ENCODE results near the gene FOXK2. TPM values are rescaled to one million over a fixed set of nuclear protein-coding genes. Genes with fewer than 3 reads are reported as not detected.

FOXK2 gene
- total and polyA plus RNA-seq, 2 donors (not counting 3 experiments of a cell fraction or from before 2014, with no cell fraction given): 33.4 to 79.3 TPM

- dilution Hi-C loops (cut with MboI; ENCODE audit: extremely low pct_ligation_motif_present, low sequenced_read_pairs) (no loop called here), intact Hi-C loops (cut with micrococcal nuclease) (no loop called here)
- no peaks in the 10 kb centered on the region for H3K4me1 ChIP-seq (ENCODE audit: control insufficient read depth, extremely low read depth, insufficient read depth, low read length)
- no peak overlapping the region for H3K27ac ChIP-seq (ENCODE audit: insufficient read depth, low read depth, low read length)
- H2AFZ ChIP-seq (ENCODE audit: low read depth, low read length): no peak overlapping the region
- no peak overlapping the region for H3K4me2 ChIP-seq (ENCODE audit: insufficient read depth, low read length)
- H3K9ac ChIP-seq (replicated peaks; ENCODE audit: extremely low read depth, insufficient read depth, low read length): no peak overlapping the region
- peaks cover 6% of the 10 kb centered on the region for H4K20me1 ChIP-seq (replicated peaks; ENCODE audit: control insufficient read depth, extremely low read depth, insufficient read depth, low read length)
- no peaks in the 10 kb centered on the region for H3K9me3 ChIP-seq (replicated peaks; ENCODE audit: control insufficient read depth, insufficient read depth, low read length)
- H3K36me3 ChIP-seq (ENCODE audit: control insufficient read depth in 2 of 2, extremely low read depth in 1 of 2, insufficient read depth in 2 of 2, low read length in 2 of 2): peaks cover 0 to 4% of the 10 kb centered on the region in 2 experiments
- H3K27me3 ChIP-seq (ENCODE audit: control insufficient read depth in 2 of 2, insufficient read depth in 2 of 2, low read length in 2 of 2): no peaks in the 10 kb centered on the region
- no peaks in the 10 kb centered on the region for H3K9me1 ChIP-seq (replicated peaks; ENCODE audit: control insufficient read depth, extremely low read depth, insufficient read depth, low read length)
- POLR2A ChIA-PET: no interaction called here
- CTCF ChIA-PET: interaction anchor here (1.1 kb wide), 1 partner anchor 9 kb away, joined by 3 read pairs; no protein-coding TSS in a partner anchor
- no TSS peak for BruUV-seq (replicated peaks)
- H3K79me2 ChIP-seq (ENCODE audit: control insufficient read depth, insufficient read depth, low read length): peaks cover 73% of the 10 kb centered on the region
- H3K4me3 ChIP-seq (replicated peaks in 1 of 3; ENCODE audit: insufficient read depth in 1 of 3, low read depth in 1 of 3, low read length in 3 of 3): no peak overlapping the region
- DNase-seq (ENCODE audit: low read depth, low spot score) (no peak), FAIRE-seq (no peak)
- TF ChIP-seq CTCF (IDR thresholded peaks at IDR 0.05; ENCODE audit: extremely low read depth in 1 of 2, insufficient read depth in 1 of 2, low read depth in 1 of 2, low read length in 2 of 2) (no peak), MYC (IDR thresholded peaks at IDR 0.05; ENCODE audit: low read depth, low read length) (no peak), FOS (IDR thresholded peaks at IDR 0.05; ENCODE audit: borderline replicate concordance, insufficient read depth, low read length) (no peak), POLR2AphosphoS5 (IDR thresholded peaks at IDR 0.05; ENCODE audit: insufficient read depth, low read depth, low read length) (no peak), EZH2 (IDR thresholded peaks at IDR 0.05; ENCODE audit: borderline replicate concordance, low read depth, low read length, severe bottlenecking) (no peak), GATA2 (IDR thresholded peaks at IDR 0.05; ENCODE audit: insufficient read depth, insufficient read length, low read depth, low read length) (no peak), JUN (IDR thresholded peaks at IDR 0.05; ENCODE audit: borderline replicate concordance, insufficient read depth, insufficient read length, low read depth) (no peak), POLR2A (IDR thresholded peaks at IDR 0.05; ENCODE audit: low read depth, low read length) (no peak)
- TF ChIP-seq, protein P1, sequence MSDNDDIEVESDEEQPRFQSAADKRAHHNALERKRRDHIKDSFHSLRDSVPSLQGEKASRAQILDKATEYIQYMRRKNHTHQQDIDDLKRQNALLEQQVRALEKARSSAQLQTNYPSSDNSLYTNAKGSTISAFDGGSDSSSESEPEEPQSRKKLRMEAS (IDR thresholded peaks at IDR 0.05; ENCODE audit: insufficient read depth, insufficient read length): no peak
Measured at GRCh38 chr17:82560802-82561428, 41.4 kb downstream of the FOXK2 start.

Data from endothelial cell of umbilical vein (primary cell).